Neural cell (in vitro differentiated cells): ENCODE results near the gene ADI1. TPM values are rescaled to one million over a fixed set of nuclear protein-coding genes. Genes with fewer than 3 reads are reported as not detected.

Experiments used
- H2AFZ ChIP-seq: fragments of 200-600, 300-800 bp; sonication (generic), shearing (Covaris generic); 2 replicates; pipeline ENCODE4 v1.6.0; 2014; ENCODE audit warnings: low read depth, mild to moderate bottlenecking, antibody characterized with exemption, low read length, moderate library complexity
- H3F3A ChIP-seq: fragments of 200-600 bp; shearing (Covaris generic); 2 replicates; pipeline ENCODE4 v1.6.1; 2016; ENCODE audit warnings: mild to moderate bottlenecking, moderate library complexity, mixed read lengths, antibody characterized with exemption, low read length; ENCODE audit not compliant: insufficient read depth, poor library complexity, severe bottlenecking
- H3K27ac ChIP-seq: fragments of 200-600, 300-800 bp; sonication (generic), shearing (Covaris generic); 2 replicates; pipeline ENCODE4 v1.5.1; 2014; ENCODE audit warnings: mild to moderate bottlenecking, low read length, moderate library complexity
- H3K27me3 ChIP-seq: fragments of 300-800, 200-600 bp; sonication (generic), shearing (Covaris generic); 2 replicates; pipeline ENCODE4 v1.6.0; 2014; ENCODE audit warnings: mild to moderate bottlenecking, low read depth, low read length, moderate library complexity; ENCODE audit not compliant: insufficient read depth
- H3K36me3 ChIP-seq: fragments of 300-800, 200-600 bp; sonication (generic), shearing (Covaris generic); 2 replicates; pipeline ENCODE4 v1.5.1; 2014; ENCODE audit warnings: mild to moderate bottlenecking, antibody characterized with exemption, low read length, moderate library complexity; ENCODE audit not compliant: insufficient read depth
- H3K4me2 ChIP-seq: fragments of 300-800, 200-600 bp; sonication (generic), shearing (Covaris generic); 2 replicates; pipeline ENCODE4 v1.6.0; 2014; ENCODE audit warnings: mild to moderate bottlenecking, low read length
- H3K4me3 ChIP-seq: fragments of 300-800, 200-600 bp; sonication (generic), shearing (Covaris generic); 2 replicates; pipeline ENCODE4 v1.5.1; 2014; ENCODE audit warnings: mild to moderate bottlenecking, low read length, moderate library complexity
- H3K79me2 ChIP-seq: fragments of 200-600 bp; shearing (Covaris generic); replicated peaks from 2 replicates; pipeline ENCODE4 v1.6.0; 2014; ENCODE audit warnings: mild to moderate bottlenecking, low read length, moderate library complexity; ENCODE audit not compliant: insufficient read depth
- H3K9ac ChIP-seq: fragments of 300-800, 200-600 bp; sonication (generic), shearing (Covaris generic); 2 replicates; pipeline ENCODE4 v1.6.1; 2016; ENCODE audit warnings: mild to moderate bottlenecking, low read length, mixed read lengths
- H3K9me2 ChIP-seq: fragments of 200-600 bp; shearing (Covaris generic); 2 replicates; pipeline ENCODE4 v1.6.1; 2016; ENCODE audit warnings: mild to moderate bottlenecking, low read length, mixed read lengths; ENCODE audit not compliant: insufficient read depth
- H3K9me3 ChIP-seq: fragments of 200-600, 300-800 bp; sonication (generic), shearing (Covaris generic); 2 replicates; pipeline ENCODE4 v1.6.1; 2016; ENCODE audit warnings: mild to moderate bottlenecking, mixed run types, low read length, moderate library complexity, mixed read lengths
- H4K20me1 ChIP-seq: fragments of 200-600 bp; shearing (Covaris generic); 2 replicates; pipeline ENCODE4 v1.6.1; 2016; ENCODE audit warnings: mild to moderate bottlenecking, mixed run types; ENCODE audit not compliant: insufficient read depth
- CTCF ChIP-seq: fragments of 450-650 bp; IDR thresholded peaks from 2 replicates; pipeline ENCODE4 v1.5.1; 2014; ENCODE audit warnings: antibody characterized with exemption, mild to moderate bottlenecking, moderate library complexity; ENCODE audit not compliant: poor library complexity, severe bottlenecking
- EP300 ChIP-seq: fragments of 450-650 bp; conservative IDR thresholded peaks from 2 replicates; pipeline ENCODE4 v1.6.1; 2014; ENCODE audit warnings: antibody characterized with exemption, mild to moderate bottlenecking, moderate library complexity; ENCODE audit not compliant: poor library complexity, severe bottlenecking
- EZH2 ChIP-seq: fragments of 200-600, 300-800 bp; shearing (Covaris generic), sonication (generic); IDR thresholded peaks from 2 replicates; pipeline ENCODE4 v1.6.1; 2014; ENCODE audit warnings: antibody characterized with exemption, low read length, borderline replicate concordance, mild to moderate bottlenecking; ENCODE audit not compliant: insufficient read depth, poor library complexity, severe bottlenecking
- MXI1 ChIP-seq: fragments of 450-650 bp; conservative IDR thresholded peaks from 2 replicates; pipeline ENCODE4 v1.6.1; 2014; ENCODE audit warnings: antibody characterized with exemption, mild to moderate bottlenecking; ENCODE audit not compliant: poor library complexity, severe bottlenecking
- POLR2AphosphoS5 ChIP-seq: IDR thresholded peaks from 2 replicates; pipeline ENCODE4 v1.6.1; 2012
- RAD21 ChIP-seq: fragments of 450-650 bp; conservative IDR thresholded peaks from 2 replicates; pipeline ENCODE4 v1.6.1; 2014; ENCODE audit warnings: antibody characterized with exemption, mild to moderate bottlenecking, moderate library complexity
- REST ChIP-seq: IDR thresholded peaks from 2 replicates; pipeline ENCODE4 v1.6.1; 2012; ENCODE audit warnings: borderline replicate concordance
- SMC3 ChIP-seq: fragments of 450-650 bp; conservative IDR thresholded peaks from 2 replicates; pipeline ENCODE4 v1.6.1; 2014; ENCODE audit warnings: antibody characterized with exemption, mild to moderate bottlenecking, moderate library complexity; ENCODE audit not compliant: poor library complexity
- TAF1 ChIP-seq: IDR thresholded peaks from 2 replicates; pipeline ENCODE4 v1.6.1; 2012; ENCODE audit warnings: low read depth
- polyA plus RNA-seq: library from polyadenylated mRNA; depleted of rRNA; stranded (reverse); fragments of >200 nt; gene quantifications from 2 replicates; pipeline ENCODE4 v1.2.3, GENCODE V29; 2014

The ADI1 gene
- polyA plus RNA-seq, 1 donor from 2014 or later = 23.9 TPM

GRCh38 chr2:3533836-3534235 is 14.5 kb upstream of the ADI1 start:
- Histone ChIP-seq H3K27ac (no peak overlapping the region), H3F3A (no peaks in the 10 kb centered on the region), H3K9ac (no peak overlapping the region), H3K4me2 (no peak overlapping the region), H3K36me3 (no peaks in the 10 kb centered on the region), H3K27me3 (no peaks in the 10 kb centered on the region), H3K9me2 (no peaks in the 10 kb centered on the region), H4K20me1 (no peaks in the 10 kb centered on the region), H3K9me3 (no peaks in the 10 kb centered on the region), H2AFZ (no peak overlapping the region), H3K4me3 (no peak overlapping the region), H3K79me2 (no peaks in the 10 kb centered on the region)
- TF ChIP-seq EP300 = no peak
- TF ChIP-seq RAD21 = no peak
- TF ChIP-seq TAF1 = no peak
- TF ChIP-seq MXI1 = no peak
- no peak for TF ChIP-seq SMC3
- TF ChIP-seq EZH2 = no peak
- TF ChIP-seq CTCF = no peak
- no peak for TF ChIP-seq POLR2AphosphoS5
- no peak for TF ChIP-seq REST

- H3K36me3 ChIP-seq = no peaks in the 10 kb centered on the region
- no peaks in the 10 kb centered on the region for H3K9me2 ChIP-seq
- no peak overlapping the region for H3K4me3 ChIP-seq
- H3K9me3 ChIP-seq = no peaks in the 10 kb centered on the region
- H3K27ac ChIP-seq = no peak overlapping the region
- H3F3A ChIP-seq = no peaks in the 10 kb centered on the region
- H4K20me1 ChIP-seq = no peaks in the 10 kb centered on the region
- H2AFZ ChIP-seq = no peak overlapping the region
- no peaks in the 10 kb centered on the region for H3K79me2 ChIP-seq
- no peaks in the 10 kb centered on the region for H3K27me3 ChIP-seq
- H3K9ac ChIP-seq = no peak overlapping the region
- TF ChIP-seq MXI1 (no peak), SMC3 (no peak), TAF1 (no peak), POLR2AphosphoS5 (no peak), EP300 (no peak), CTCF (no peak), RAD21 (no peak), EZH2 (no peak), REST (no peak)
- H3K4me2 ChIP-seq = no peak overlapping the region
Measured at GRCh38 chr2:3532941-3533340, 13.6 kb upstream of the ADI1 start.
